A673 (cell line): ENCODE data around the gene MYO6.

Experiments
- CTCF ChIP-seq: fragments of 300-800, 200-600 bp; sonication (generic); conservative IDR thresholded peaks from 2 replicates; pipeline ENCODE4 v1.5.1; 2017; ENCODE audit warnings: low read depth, mild to moderate bottlenecking, antibody characterized with exemption, low read length, moderate library complexity, mixed read lengths
- EZH2 ChIP-seq: fragments of 200-600 bp; sonication (generic); IDR thresholded peaks from 2 replicates; pipeline ENCODE4 v1.6.1; 2017; ENCODE audit warnings: borderline replicate concordance, low read depth, mild to moderate bottlenecking, mixed read lengths, antibody characterized with exemption, low read length; ENCODE audit not compliant: poor library complexity, severe bottlenecking

- TF ChIP-seq CTCF (peak; percentile 69), EZH2 (no peak)
These were observed 183.0 kb downstream of the MYO6 start for GRCh38 chr6:75932067-75932466.
